WI38 (cell line): Measurements from ENCODE around the gene MAD1L1.
"Not testable (repeated sequence)": the region's sequence is repeated elsewhere in the genome, so short reads cannot be mapped to it uniquely, and the experiment has no call there.

Experiments
- H3K4me3 ChIP-seq: 2 replicates; pipeline ENCODE4 v1.5.1; 2011; ENCODE audit warnings: low read depth, mild to moderate bottlenecking, control low read depth, low read length
- TF ChIP-seq, protein P1 (sequence below): IDR thresholded peaks from 2 replicates; pipeline ENCODE4 v1.5.1; 2012; ENCODE audit warnings: low read depth, mild to moderate bottlenecking, control low read depth, low read length

The MAD1L1 gene

DNA sequence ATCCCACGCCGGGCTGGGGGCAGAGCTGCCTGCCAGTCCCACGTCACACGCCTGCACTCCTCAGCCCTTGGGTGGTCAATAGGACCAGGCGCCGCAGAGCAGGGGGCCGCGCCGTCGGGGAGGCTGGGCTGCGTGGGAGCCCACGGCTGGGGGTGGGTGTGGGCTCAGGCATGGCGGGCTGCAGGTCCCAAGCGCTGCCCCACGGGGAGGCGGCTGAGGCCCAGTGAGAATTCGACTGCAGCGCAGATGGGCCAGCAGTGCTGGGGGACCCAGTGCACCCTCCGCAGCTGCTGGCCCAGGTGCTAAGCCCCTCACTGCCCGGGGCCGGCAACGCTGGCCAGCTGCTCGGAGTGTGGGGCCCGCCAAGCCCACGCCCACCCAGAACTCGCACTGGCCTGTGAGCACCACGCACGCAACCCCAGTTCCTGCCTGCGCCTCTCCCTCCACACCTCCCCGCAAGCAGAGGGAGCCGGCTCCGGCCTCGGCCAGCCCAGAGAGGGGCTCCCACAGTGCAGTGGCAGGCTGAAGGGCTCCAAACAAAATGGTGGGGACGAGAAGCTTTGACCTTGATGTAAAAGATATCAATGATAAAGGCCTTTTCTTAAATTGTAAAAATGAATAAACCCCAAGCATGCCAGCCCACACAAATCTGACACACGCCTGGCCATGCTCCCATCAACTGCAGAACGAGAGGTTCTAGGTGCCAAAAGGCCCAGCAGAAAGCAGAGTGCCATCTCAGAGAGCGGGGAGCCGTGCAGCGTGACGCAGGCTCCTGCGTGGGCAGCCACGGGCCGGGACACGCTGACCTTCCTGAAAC lies 255.5 kb downstream of the MAD1L1 start:
- TF ChIP-seq, protein P1, sequence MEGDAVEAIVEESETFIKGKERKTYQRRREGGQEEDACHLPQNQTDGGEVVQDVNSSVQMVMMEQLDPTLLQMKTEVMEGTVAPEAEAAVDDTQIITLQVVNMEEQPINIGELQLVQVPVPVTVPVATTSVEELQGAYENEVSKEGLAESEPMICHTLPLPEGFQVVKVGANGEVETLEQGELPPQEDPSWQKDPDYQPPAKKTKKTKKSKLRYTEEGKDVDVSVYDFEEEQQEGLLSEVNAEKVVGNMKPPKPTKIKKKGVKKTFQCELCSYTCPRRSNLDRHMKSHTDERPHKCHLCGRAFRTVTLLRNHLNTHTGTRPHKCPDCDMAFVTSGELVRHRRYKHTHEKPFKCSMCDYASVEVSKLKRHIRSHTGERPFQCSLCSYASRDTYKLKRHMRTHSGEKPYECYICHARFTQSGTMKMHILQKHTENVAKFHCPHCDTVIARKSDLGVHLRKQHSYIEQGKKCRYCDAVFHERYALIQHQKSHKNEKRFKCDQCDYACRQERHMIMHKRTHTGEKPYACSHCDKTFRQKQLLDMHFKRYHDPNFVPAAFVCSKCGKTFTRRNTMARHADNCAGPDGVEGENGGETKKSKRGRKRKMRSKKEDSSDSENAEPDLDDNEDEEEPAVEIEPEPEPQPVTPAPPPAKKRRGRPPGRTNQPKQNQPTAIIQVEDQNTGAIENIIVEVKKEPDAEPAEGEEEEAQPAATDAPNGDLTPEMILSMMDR = no peak
- H3K4me3 ChIP-seq = no peak overlapping the region

DNA sequence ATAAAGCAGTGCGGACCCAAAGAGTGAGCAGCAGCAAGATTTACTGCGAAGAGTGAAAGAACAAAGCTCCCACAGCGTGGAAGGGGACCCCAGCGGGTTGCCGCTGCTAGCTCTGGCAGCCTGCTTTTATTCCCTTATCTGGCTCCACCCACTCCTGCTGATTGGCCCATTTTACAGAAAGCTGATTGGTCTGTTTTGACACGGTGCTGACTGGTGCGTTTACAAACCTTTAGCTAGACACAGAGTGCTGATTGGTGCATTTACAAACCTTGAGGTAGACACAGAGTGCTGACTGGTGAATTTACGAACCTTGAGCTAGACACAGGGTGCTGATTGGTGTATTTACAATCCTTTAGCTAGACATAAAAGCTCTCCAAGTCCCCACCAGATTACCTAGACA lies 256.2 kb downstream of the MAD1L1 start:
- not testable (repeated sequence) for H3K4me3 ChIP-seq

DNA sequence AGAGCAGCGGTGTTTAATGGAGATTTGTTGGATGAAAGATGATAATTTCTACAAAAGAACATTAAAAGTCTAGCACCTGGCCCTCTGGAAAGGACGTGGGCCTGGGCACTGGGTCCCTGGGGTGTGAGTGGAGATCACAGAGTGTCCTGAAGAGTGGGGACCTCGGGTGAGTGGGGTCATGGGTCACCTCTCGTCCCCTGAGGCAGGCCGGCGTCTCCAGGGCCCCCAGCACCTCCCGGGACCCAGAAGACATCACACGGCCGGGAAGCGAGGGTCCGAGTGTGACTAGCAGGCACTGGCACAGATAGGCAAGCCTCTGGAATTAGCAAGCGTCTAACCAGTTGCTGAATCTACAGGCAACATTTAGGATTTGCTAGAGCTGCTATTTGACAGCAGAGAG lies 257.2 kb downstream of the MAD1L1 start:
- H3K4me3 ChIP-seq = no peak overlapping the region
- TF ChIP-seq, protein P1 = no peak

DNA sequence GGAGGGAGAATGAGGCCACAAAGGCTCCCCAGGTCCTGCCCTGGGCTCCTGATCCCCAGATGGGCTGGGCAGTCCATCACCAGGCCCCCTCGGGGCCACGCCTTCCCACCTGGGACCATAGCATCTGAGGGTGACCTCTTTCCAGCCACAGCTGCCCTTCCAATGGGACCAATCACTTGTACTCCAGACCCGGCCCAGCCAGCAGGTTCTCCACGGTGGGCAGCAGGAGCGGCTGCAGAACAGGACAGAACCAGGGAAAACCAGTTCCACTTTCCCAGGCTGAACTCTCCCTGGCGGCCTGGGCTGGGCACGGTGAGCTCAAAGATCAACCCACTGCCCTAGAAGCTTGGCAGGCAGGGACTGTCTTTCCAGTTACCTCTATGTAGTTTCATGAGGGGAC lies 257.6 kb downstream of the MAD1L1 start:
- TF ChIP-seq, protein P1 = no peak
- H3K4me3 ChIP-seq = no peak overlapping the region

DNA sequence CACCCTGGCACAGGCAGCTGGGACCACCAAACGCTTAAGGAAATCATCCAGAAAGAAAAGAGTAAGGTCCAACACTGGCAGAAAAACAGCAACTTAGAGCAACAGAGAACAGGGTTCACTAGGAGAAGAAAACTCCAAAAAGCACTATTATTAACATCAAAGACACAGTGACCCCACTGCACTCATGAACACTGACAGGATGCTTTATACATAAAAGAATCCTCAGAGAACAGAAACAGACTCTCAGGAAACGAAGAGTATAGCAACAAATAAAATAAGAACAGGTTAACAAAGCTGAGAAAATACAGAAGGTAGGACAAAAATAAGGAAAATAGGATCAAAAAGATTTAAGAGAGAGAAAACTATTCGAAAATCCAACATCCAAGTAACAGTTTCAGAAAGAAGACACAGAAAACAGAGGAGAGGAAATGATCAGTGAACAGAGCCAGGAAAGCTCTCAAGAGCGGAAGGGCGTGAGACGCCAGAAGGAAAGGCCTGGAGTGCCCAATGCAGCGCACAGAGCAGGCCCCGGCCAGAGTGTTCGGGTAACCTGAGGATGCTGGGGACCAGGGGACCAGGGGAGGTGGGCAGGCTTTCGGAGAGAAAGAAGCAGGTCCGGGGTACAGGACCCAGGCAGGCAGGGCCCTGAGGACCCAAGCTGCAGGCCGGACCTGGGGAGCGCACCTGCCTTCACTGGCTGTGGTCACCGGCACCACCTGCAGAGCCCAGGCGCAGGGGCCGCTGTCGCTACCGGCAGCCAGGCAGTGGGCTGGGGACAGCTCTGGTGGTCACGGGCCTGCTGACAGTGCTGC lies 258.2 kb downstream of the MAD1L1 start:
- TF ChIP-seq, protein P1 = no peak
- H3K4me3 ChIP-seq = no peak overlapping the region

DNA sequence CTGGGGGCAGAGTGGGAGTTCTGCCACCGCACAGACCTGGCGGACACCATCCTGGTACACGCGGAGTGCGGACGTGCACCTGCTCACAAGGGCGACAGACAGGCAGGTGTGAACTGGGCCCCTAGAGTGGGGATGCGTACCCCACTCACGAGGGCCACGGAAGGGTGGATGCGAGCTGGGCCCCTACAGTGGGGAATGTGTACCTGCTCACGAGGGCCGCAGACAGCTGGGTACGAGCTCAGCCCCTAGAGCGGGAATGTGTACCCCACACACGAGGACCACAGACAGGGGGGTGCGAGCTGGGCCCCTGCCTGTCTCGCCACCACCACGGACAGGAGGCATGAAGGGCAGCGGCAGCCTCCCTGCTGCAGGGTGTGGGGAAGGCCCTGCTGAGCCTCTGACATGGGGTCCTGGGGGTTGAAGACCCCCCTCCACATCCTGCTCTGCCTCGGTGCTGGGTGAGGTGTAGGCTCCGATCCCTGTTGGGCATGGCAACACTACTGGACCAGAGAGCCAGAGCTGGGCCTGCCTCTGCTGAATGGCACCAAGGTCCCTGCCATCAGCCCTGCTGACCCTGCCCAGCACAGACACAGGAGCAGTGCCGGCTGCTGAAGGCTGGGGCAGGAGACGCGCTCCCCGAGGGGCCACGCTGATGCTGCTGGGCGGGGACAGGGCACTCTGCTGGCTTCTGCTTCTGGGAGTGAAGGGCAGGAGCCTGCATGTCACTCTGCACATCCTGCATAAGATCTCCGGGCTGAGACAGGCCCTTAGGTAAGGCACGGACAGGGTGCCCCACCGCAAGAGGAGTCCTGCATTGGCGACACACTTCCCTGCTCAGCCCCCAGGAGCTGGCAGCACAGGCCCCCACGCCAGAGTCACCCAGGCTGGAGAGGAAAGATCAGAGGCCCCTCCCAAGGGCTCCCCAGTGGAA lies 259.2 kb downstream of the MAD1L1 start:
- TF ChIP-seq, protein P1 = no peak
- no peak overlapping the region for H3K4me3 ChIP-seq

DNA sequence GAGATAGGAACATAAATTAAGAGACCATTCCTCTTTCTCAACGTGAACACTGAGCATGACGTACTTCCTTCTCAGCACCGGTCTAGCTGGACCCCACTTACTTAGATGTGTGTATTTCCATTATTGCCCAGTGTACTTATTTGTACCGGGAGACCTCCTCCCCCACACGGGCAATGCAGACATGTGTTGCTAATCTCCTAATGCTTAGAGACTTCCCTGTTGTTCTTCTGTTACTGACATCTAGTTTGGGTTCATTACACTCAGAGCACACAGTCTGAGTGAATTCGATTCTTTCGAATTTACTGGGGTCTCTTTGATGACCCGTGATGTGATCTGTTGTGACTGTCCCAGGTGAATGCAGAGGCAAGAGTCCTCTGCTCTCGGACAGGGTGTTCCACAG lies 260.0 kb downstream of the MAD1L1 start:
- no peak overlapping the region for H3K4me3 ChIP-seq
- TF ChIP-seq, protein P1 = no peak
